ENCODE results near the gene EYS. TPM values are rescaled to one million over a fixed set of nuclear protein-coding genes. Genes with fewer than 3 reads are reported as not detected.

EYS gene
- total and polyA plus RNA-seq, 8 donors = 0.55 to 0.58 TPM; not detected in 6

DNA sequence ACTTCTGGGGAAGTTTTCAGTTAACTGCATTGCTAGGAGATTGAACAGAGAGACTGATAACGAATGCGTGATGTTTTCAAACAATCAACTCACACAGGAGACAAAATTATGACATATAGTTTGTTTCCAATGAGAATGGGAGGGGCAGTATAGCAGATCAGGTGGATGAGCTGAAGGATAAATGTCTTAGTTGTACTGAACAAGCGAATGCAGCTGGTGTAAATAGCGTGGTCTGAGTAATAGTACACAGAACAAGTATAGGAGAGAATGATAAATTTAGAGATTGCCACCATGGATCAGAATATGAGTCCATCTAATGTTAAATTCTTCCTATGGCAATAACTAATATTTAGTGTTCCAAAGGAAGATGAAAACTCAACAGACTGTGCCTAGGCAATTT is 858.6 kb downstream of the EYS start:
- Histone ChIP-seq H3K27me3 (no peaks in the 10 kb centered on the region), H3K27ac (no peak overlapping the region), H3K4me3 (no peak overlapping the region), H3K36me3 (no peaks in the 10 kb centered on the region), H3K9me3 (no peaks in the 10 kb centered on the region), H3K4me1 (no peaks in the 10 kb centered on the region)
- TF ChIP-seq POLR2AphosphoS5 (IDR thresholded peaks at IDR 0.05) (no peak), EP300 (IDR thresholded peaks at IDR 0.05) (no peak), POLR2A (IDR thresholded peaks at IDR 0.05) (no peak)
- TF ChIP-seq, protein P1, sequence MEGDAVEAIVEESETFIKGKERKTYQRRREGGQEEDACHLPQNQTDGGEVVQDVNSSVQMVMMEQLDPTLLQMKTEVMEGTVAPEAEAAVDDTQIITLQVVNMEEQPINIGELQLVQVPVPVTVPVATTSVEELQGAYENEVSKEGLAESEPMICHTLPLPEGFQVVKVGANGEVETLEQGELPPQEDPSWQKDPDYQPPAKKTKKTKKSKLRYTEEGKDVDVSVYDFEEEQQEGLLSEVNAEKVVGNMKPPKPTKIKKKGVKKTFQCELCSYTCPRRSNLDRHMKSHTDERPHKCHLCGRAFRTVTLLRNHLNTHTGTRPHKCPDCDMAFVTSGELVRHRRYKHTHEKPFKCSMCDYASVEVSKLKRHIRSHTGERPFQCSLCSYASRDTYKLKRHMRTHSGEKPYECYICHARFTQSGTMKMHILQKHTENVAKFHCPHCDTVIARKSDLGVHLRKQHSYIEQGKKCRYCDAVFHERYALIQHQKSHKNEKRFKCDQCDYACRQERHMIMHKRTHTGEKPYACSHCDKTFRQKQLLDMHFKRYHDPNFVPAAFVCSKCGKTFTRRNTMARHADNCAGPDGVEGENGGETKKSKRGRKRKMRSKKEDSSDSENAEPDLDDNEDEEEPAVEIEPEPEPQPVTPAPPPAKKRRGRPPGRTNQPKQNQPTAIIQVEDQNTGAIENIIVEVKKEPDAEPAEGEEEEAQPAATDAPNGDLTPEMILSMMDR (IDR thresholded peaks at IDR 0.05) = no peak
- no peak for DNase-seq
- intact Hi-C loops (cut with DNase I; ENCODE audit: low total_unique reads) = no loop called here
- 75 to 87% (median 84%) methylated on average over 4 of the region's 4 CpGs for WGBS, 5 donors

DNA sequence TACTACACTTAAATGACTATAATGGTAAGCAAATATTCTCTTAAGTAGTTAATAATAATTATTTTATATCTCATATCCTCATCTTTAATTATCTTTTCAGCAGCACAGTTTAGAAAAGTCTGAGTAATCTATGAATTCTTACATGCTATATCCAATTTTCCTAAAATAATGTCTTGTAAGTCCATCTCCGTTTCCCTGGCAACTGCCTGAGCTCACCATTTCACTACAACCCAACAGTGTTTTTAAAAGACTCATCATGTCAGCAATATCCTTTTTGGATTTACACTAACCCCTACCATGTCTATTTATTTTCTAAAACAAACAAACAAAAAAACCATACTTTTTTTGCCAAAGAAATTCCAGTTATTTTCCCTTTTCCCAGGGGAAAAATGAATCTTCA is 859.6 kb downstream of the EYS start:
- H3K4me1 ChIP-seq = no peaks in the 10 kb centered on the region
- no peaks in the 10 kb centered on the region for H3K36me3 ChIP-seq
- intact Hi-C loops (cut with DNase I; ENCODE audit: low total_unique reads) = no loop called here
- H3K27me3 ChIP-seq = no peaks in the 10 kb centered on the region
- no peaks in the 10 kb centered on the region for H3K9me3 ChIP-seq
- H3K4me3 ChIP-seq = no peak overlapping the region
- WGBS, 5 donors = 64 to 89% (median 72%) methylated on average over 1 of the region's 1 CpG
- TF ChIP-seq EP300 (IDR thresholded peaks at IDR 0.05) (no peak), POLR2AphosphoS5 (IDR thresholded peaks at IDR 0.05) (no peak), POLR2A (IDR thresholded peaks at IDR 0.05) (no peak)
- TF ChIP-seq, protein P1 (IDR thresholded peaks at IDR 0.05) = no peak
- no peak overlapping the region for H3K27ac ChIP-seq
- no peak for DNase-seq

DNA sequence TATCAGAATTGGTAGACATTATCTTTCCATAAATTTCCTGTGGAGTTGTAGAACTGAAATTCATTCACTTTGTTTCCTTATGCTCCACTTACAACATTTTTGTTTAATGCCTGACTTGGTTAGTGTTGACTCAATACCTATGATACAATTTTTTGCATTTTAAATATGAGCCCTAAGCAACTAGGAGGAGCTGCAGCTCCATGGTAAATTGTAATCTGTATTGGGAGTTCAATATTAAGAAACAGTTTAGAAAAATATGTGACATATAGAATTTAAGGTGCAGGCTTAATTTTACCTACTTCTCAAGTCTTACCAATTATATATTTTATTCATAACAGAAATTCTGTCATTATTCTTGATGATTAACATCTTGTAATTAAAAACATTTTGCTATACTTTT is 868.3 kb downstream of the EYS start:
- no peak overlapping the region for H3K4me3 ChIP-seq
- no peaks in the 10 kb centered on the region for H3K4me1 ChIP-seq
- DNase-seq = peak in 1 of 2 donors; percentile 25
- H3K9me3 ChIP-seq = no peaks in the 10 kb centered on the region
- H3K27ac ChIP-seq = no peak overlapping the region
- H3K27me3 ChIP-seq = no peaks in the 10 kb centered on the region
- H3K36me3 ChIP-seq = no peaks in the 10 kb centered on the region
- no peak for TF ChIP-seq POLR2A (IDR thresholded peaks at IDR 0.05)
- intact Hi-C loops (cut with DNase I; ENCODE audit: low total_unique reads) = no loop called here

DNA sequence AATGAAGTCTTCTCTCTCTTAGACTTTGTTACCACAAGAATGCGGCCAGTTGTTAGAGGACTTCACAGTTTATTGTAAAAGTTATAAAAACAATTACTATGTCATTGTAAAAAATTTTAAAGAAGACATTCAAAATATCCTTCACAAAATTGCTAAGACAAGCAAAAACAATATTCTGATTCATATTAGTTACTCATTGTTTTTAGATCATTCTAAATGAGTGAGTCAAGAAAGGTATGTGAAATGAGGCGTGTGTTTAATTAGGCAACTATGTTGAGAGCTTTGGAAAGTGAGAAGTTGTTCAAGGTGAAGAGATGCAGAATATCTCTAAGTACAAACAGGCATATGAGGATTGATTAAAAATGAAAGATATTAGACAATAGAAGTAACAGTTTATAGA is 875.3 kb downstream of the EYS start:
- no peaks in the 10 kb centered on the region for H3K27me3 ChIP-seq
- no peaks in the 10 kb centered on the region for H3K36me3 ChIP-seq
- TF ChIP-seq POLR2AphosphoS5 (IDR thresholded peaks at IDR 0.05) (no peak), POLR2A (IDR thresholded peaks at IDR 0.05) (no peak), EP300 (IDR thresholded peaks at IDR 0.05) (no peak)
- TF ChIP-seq, protein P1 (IDR thresholded peaks at IDR 0.05) = no peak
- H3K4me3 ChIP-seq = no peak overlapping the region
- WGBS, 5 donors = 74 to 91% (median 81%) methylated on average over 2 of the region's 2 CpGs
- no peak overlapping the region for H3K27ac ChIP-seq
- no peaks in the 10 kb centered on the region for H3K4me1 ChIP-seq
- H3K9me3 ChIP-seq = no peaks in the 10 kb centered on the region
- intact Hi-C loops (cut with DNase I; ENCODE audit: low total_unique reads) = no loop called here
- no peak for DNase-seq

DNA sequence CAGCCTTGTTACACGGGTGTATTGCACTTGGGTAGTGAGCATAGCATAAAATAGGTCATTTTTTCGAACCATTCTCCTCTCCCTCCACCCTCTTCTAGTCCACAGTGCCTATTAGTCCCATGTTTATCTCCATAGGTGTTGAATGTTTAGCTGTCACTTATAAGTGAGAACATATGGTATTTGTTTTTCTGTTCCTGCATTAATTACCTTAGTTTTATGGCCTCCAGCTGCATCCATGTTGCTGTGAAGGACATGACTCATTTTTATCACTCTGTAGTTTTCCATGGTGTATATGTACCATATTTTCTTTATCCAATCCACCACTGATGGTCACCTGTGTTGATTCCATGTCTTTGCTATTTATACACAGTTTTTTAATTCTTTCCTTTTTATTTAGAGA is 889.5 kb downstream of the EYS start:
- intact Hi-C loops (cut with DNase I; ENCODE audit: low total_unique reads) = no loop called here
- H3K36me3 ChIP-seq = no peaks in the 10 kb centered on the region
- no peak overlapping the region for H3K4me3 ChIP-seq
- 45 to 87% (median 73%) methylated on average over 2 of the region's 2 CpGs for WGBS, 5 donors
- TF ChIP-seq EP300 (IDR thresholded peaks at IDR 0.05) = no peak
- TF ChIP-seq, protein P1 (IDR thresholded peaks at IDR 0.05) = no peak
- TF ChIP-seq POLR2A (IDR thresholded peaks at IDR 0.05) = no peak
- TF ChIP-seq POLR2AphosphoS5 (IDR thresholded peaks at IDR 0.05) = no peak
- H3K27me3 ChIP-seq = no peaks in the 10 kb centered on the region
- DNase-seq = no peak
- H3K4me1 ChIP-seq = no peaks in the 10 kb centered on the region
- H3K27ac ChIP-seq = no peak overlapping the region
- H3K9me3 ChIP-seq = peaks cover 0 to 3% (median 0%) of the 10 kb centered on the region in 4 donors

Data from stomach (tissue), 9 donors.